22Rv1 (cell line): ENCODE measurements around the gene EXOC3L1.

ENCODE experiments used
- ZFX ChIP-seq: fragments of 450-650 bp; IDR thresholded peaks from 2 replicates; pipeline ENCODE4 v1.6.1; 2017; ENCODE audit warnings: antibody characterized with exemption, borderline replicate concordance
- TF ChIP-seq, protein P1 (sequence below): fragments of 450-650 bp; IDR thresholded peaks from 2 replicates; pipeline ENCODE4 v1.5.1; 2017; ENCODE audit warnings: mild to moderate bottlenecking

GRCh38 chr16:67182288-67182687 is 7.6 kb downstream of the EXOC3L1 start:
- TF ChIP-seq, protein P1, sequence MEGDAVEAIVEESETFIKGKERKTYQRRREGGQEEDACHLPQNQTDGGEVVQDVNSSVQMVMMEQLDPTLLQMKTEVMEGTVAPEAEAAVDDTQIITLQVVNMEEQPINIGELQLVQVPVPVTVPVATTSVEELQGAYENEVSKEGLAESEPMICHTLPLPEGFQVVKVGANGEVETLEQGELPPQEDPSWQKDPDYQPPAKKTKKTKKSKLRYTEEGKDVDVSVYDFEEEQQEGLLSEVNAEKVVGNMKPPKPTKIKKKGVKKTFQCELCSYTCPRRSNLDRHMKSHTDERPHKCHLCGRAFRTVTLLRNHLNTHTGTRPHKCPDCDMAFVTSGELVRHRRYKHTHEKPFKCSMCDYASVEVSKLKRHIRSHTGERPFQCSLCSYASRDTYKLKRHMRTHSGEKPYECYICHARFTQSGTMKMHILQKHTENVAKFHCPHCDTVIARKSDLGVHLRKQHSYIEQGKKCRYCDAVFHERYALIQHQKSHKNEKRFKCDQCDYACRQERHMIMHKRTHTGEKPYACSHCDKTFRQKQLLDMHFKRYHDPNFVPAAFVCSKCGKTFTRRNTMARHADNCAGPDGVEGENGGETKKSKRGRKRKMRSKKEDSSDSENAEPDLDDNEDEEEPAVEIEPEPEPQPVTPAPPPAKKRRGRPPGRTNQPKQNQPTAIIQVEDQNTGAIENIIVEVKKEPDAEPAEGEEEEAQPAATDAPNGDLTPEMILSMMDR, result no peak
- no peak for TF ChIP-seq ZFX
